PC-3 (cell line): ENCODE results near the gene LRRC10B. TPM values are rescaled to one million over a fixed set of nuclear protein-coding genes. Genes with fewer than 3 reads are reported as not detected.

Experiments
- ATAC-seq: fragments of 200-7000 bp; cut with Tn5 transposase; 2 replicates; pipeline ENCODE4 v1.9.1; 2020; ENCODE audit warnings: mild to moderate bottlenecking, moderate library complexity
- BruUV-seq: library from RNA; stranded (reverse); fragments of 400-500 nt; replicated peaks from 2 replicates; lab custom pipeline; 2021; lab: Mats Ljungman, UMichigan
- CTCF ChIA-PET: fragments of 300-600 bp; sonication (Branson Sonifier 250); formaldehyde crosslinking; loops from one replicate; lab custom pipeline; 2022; ENCODE audit warnings: antibody characterized with exemption; lab: Charles Lee
- POLR2A ChIA-PET: fragments of 300-600 bp; sonication (Branson Sonifier 250); formaldehyde crosslinking; loops from one replicate; lab custom pipeline; 2022; ENCODE audit warnings: antibody characterized with exemption; ENCODE audit not compliant: unreplicated experiment; lab: Charles Lee
- DNase-seq: peaks from one replicate; pipeline ENCODE4 v3.0.0-alpha.2; 2015
- H2AFZ ChIP-seq: fragments of 300-600 bp; sonication (generic); 2 replicates; pipeline ENCODE4 v1.6.0; 2016; ENCODE audit warnings: antibody characterized with exemption, low read length
- H3F3A ChIP-seq: fragments of 300-600 bp; sonication (generic); one replicate; pipeline ENCODE4 v1.6.0; 2017; ENCODE audit warnings: antibody characterized with exemption, low read length, control low read depth, mild to moderate bottlenecking; ENCODE audit not compliant: unreplicated experiment
- H3K27ac ChIP-seq: fragments of 300-600 bp; sonication (generic); 2 replicates; pipeline ENCODE4 v1.5.1; 2016; ENCODE audit warnings: mild to moderate bottlenecking, low read length
- H3K27me3 ChIP-seq: fragments of 300-600 bp; sonication (generic); 2 replicates; pipeline ENCODE4 v1.6.1; 2016; ENCODE audit warnings: low read length, mixed read lengths
- H3K36me3 ChIP-seq: fragments of 300-600 bp; sonication (generic); 2 replicates; pipeline ENCODE4 v1.6.1; 2016; ENCODE audit warnings: low read depth, mixed run types, low read length, mixed read lengths
- H3K4me1 ChIP-seq: fragments of 300-600 bp; sonication (generic); 2 replicates; pipeline ENCODE4 v1.5.1; 2016; ENCODE audit warnings: low read length; ENCODE audit not compliant: insufficient read depth
- H3K4me2 ChIP-seq: fragments of 300-600 bp; sonication (generic); 2 replicates; pipeline ENCODE4 v1.6.0; 2016; ENCODE audit warnings: low read length
- H3K4me3 ChIP-seq: fragments of 300-600 bp; sonication (generic); 2 replicates; pipeline ENCODE4 v1.5.1; 2016; ENCODE audit warnings: mild to moderate bottlenecking, low read length, mixed read lengths
- H3K79me2 ChIP-seq: fragments of 300-600 bp; sonication (generic); 2 replicates; pipeline ENCODE4 v1.6.1; 2017; ENCODE audit warnings: low read length, mixed read lengths
- H3K9ac ChIP-seq: fragments of 300-600 bp; sonication (generic); 2 replicates; pipeline ENCODE4 v1.6.0; 2016; ENCODE audit warnings: mild to moderate bottlenecking, low read length
- H3K9me2 ChIP-seq: fragments of 300-600 bp; sonication (generic); replicated peaks from 2 replicates; pipeline ENCODE4 v1.6.1; 2016; ENCODE audit warnings: mixed run types, low read length, mixed read lengths
- H3K9me3 ChIP-seq: fragments of 300-600 bp; sonication (generic); 2 replicates; pipeline ENCODE4 v1.6.1; 2016; ENCODE audit warnings: low read length, mixed read lengths
- H4K20me1 ChIP-seq: fragments of 300-600 bp; sonication (generic); 2 replicates; pipeline ENCODE4 v1.6.1; 2016; ENCODE audit warnings: low read length, mixed read lengths
- CTCF ChIP-seq: fragments of 300-600 bp; sonication (generic); conservative IDR thresholded peaks from 2 replicates; pipeline ENCODE4 v1.5.1; 2017; ENCODE audit warnings: antibody characterized with exemption, low read depth, mild to moderate bottlenecking, low read length
- EZH2 ChIP-seq: fragments of 300-600 bp; sonication (generic); IDR thresholded peaks from one replicate; pipeline ENCODE4 v1.6.1; 2017; ENCODE audit warnings: antibody characterized with exemption, mild to moderate bottlenecking, low read length; ENCODE audit not compliant: unreplicated experiment
- EZH2phosphoT487 ChIP-seq: fragments of 300-600 bp; sonication (generic); IDR thresholded peaks from 2 replicates; pipeline ENCODE4 v1.6.1; 2018; ENCODE audit warnings: mild to moderate bottlenecking, antibody characterized with exemption, low read length, borderline replicate concordance
- intact Hi-C: fragments of 100-400 bp; cut with micrococcal nuclease; formaldehyde crosslinking; loops from 2 replicates; pipeline ENCODE4 v1.9.0; 2023
- total RNA-seq: library from RNA; depleted of rRNA; stranded (reverse); fragments of >200 nt; gene quantifications from 2 replicates; pipeline ENCODE4 v1.2.3, GENCODE V29; 2014

Gene LRRC10B
- total RNA-seq, 1 experiment from 2014 or later = 0.55 TPM

- peak overlapping the region; percentile 76 for H2AFZ ChIP-seq
- DNase-seq = peak; percentile 90
- no peaks in the 10 kb centered on the region for H3K9me3 ChIP-seq
- peak overlapping the region; percentile 24 for H3K9ac ChIP-seq
- no peaks in the 10 kb centered on the region for H3F3A ChIP-seq
- H4K20me1 ChIP-seq = no peaks in the 10 kb centered on the region
- no peaks in the 10 kb centered on the region for H3K9me2 ChIP-seq
- CTCF ChIA-PET = interaction anchor here (0.6 kb wide), 1 partner anchor 149 kb away, joined by 3 read pairs; no protein-coding TSS in a partner anchor
- peaks cover 43% of the 10 kb centered on the region for H3K4me1 ChIP-seq
- H3K36me3 ChIP-seq = no peaks in the 10 kb centered on the region
- POLR2A ChIA-PET = interaction anchor here (0.6 kb wide), 2 partner anchors 9 to 992 kb away, joined by 10 to 21 read pairs; no protein-coding TSS in a partner anchor
- intact Hi-C loops = no loop called here
- no peaks in the 10 kb centered on the region for H3K27me3 ChIP-seq
- peak; percentile 73 for ATAC-seq
- H3K79me2 ChIP-seq = no peaks in the 10 kb centered on the region
- no TSS peak for BruUV-seq
- TF ChIP-seq EZH2phosphoT487 (no peak), EZH2 (no peak), CTCF (no peak)
- peak overlapping the region; percentile 54 for H3K4me3 ChIP-seq
- peak overlapping the region; percentile 77 for H3K27ac ChIP-seq
- H3K4me2 ChIP-seq = peak overlapping the region; percentile 80
These were observed 19.8 kb upstream of the LRRC10B start for GRCh38 chr11:61488651-61489291.

- no peaks in the 10 kb centered on the region for H3F3A ChIP-seq
- H3K27ac ChIP-seq = no peak overlapping the region
- TF ChIP-seq EZH2phosphoT487 (no peak), EZH2 (no peak), CTCF (no peak)
- no peak overlapping the region for H3K9ac ChIP-seq
- no peaks in the 10 kb centered on the region for H3K36me3 ChIP-seq
- H3K4me1 ChIP-seq = peaks cover 43% of the 10 kb centered on the region
- H3K4me3 ChIP-seq = no peak overlapping the region
- ChIA-PET CTCF (no interaction called here), POLR2A (no interaction called here)
- no peak overlapping the region for H2AFZ ChIP-seq
- peak; percentile 25 for DNase-seq
- no peaks in the 10 kb centered on the region for H3K9me3 ChIP-seq
- intact Hi-C loops = no loop called here
- BruUV-seq = no TSS peak
- no peaks in the 10 kb centered on the region for H3K79me2 ChIP-seq
- H3K9me2 ChIP-seq = no peaks in the 10 kb centered on the region
- H3K4me2 ChIP-seq = no peak overlapping the region
- H3K27me3 ChIP-seq = no peaks in the 10 kb centered on the region
- no peak for ATAC-seq
- H4K20me1 ChIP-seq = no peaks in the 10 kb centered on the region
These were observed 18.5 kb upstream of the LRRC10B start for GRCh38 chr11:61489833-61490721.
